Endothelial cell of umbilical vein (primary cell): ENCODE data around the gene PRDM8. TPM values are rescaled to one million over a fixed set of nuclear protein-coding genes. Genes with fewer than 3 reads are reported as not detected.
A peak's percentile ranks its signal among the peaks of the same experiment; 100 is the strongest.

ENCODE experiments used
- BruUV-seq: library from RNA; stranded (reverse); fragments of 400-500 nt; replicated peaks from 2 replicates; lab custom pipeline; 2021; lab: Mats Ljungman, UMichigan
- CTCF ChIA-PET: fragments of 300-600, 350-600 bp; sonication (Branson Sonifier 250); formaldehyde crosslinking; loops from one replicate; lab custom pipeline; 2021; ENCODE audit warnings: antibody characterized with exemption, inconsistent platforms; lab: Charles Lee
- POLR2A ChIA-PET: fragments of 300-600, 350-600 bp; sonication (Branson Sonifier 250); formaldehyde crosslinking; loops from one replicate; lab custom pipeline; 2021; ENCODE audit warnings: antibody characterized with exemption, inconsistent platforms; lab: Charles Lee
- DNase-seq: peaks from one replicate; pipeline ENCODE4 v3.0.0-alpha.2; 2011; ENCODE audit warnings: low read depth, low spot score
- FAIRE-seq: peaks from 2 replicates; lab custom pipeline; 2011; peaks lifted over from hg19 to GRCh38; lab: Jason Lieb, UNC
- H2AFZ ChIP-seq: 2 replicates; pipeline ENCODE4 v1.6.0; 2012; ENCODE audit warnings: low read depth, low read length, control low read depth, inconsistent platforms
- H3K27ac ChIP-seq: 2 replicates; pipeline ENCODE4 v1.5.1; 2011; ENCODE audit warnings: low read depth, mild to moderate bottlenecking, control low read depth, low read length, moderate library complexity; ENCODE audit not compliant: insufficient read depth
- H3K27me3 ChIP-seq, 2 experiments: 2 replicates each; pipeline versions ENCODE4 v1.6.0 to v1.6.1; 2011; ENCODE audit warnings: low read length in 2 of 2, mixed read lengths in 1 of 2; ENCODE audit not compliant: control insufficient read depth in 2 of 2, insufficient read depth in 2 of 2
- H3K36me3 ChIP-seq, 2 experiments: 2 replicates in 1 of 2; 3 replicates in 1 of 2; pipeline ENCODE4 v1.5.1; 2011; ENCODE audit warnings: low read length in 2 of 2, mild to moderate bottlenecking in 1 of 2, moderate library complexity in 1 of 2; ENCODE audit not compliant: control insufficient read depth in 2 of 2, insufficient read depth in 2 of 2; ENCODE audit errors: extremely low read depth in 1 of 2
- H3K4me1 ChIP-seq: 3 replicates; pipeline ENCODE4 v1.5.1; 2011; ENCODE audit warnings: mild to moderate bottlenecking, low read length; ENCODE audit not compliant: control insufficient read depth, insufficient read depth; ENCODE audit errors: extremely low read depth
- H3K4me2 ChIP-seq: 2 replicates; pipeline ENCODE4 v1.6.1; 2011; ENCODE audit warnings: low read length, control low read depth, mixed read lengths; ENCODE audit not compliant: insufficient read depth
- H3K4me3 ChIP-seq, 3 experiments: fragments of 200-600 bp in 1 of 3; sonication (generic), shearing (Covaris generic) in 1 of 3; replicated peaks in 1 of 3; 2 replicates each; pipeline ENCODE4 v1.5.1; 2011 to 2016; ENCODE audit warnings: control low read depth in 3 of 3, low read length in 3 of 3, mild to moderate bottlenecking in 2 of 3, inconsistent platforms in 1 of 3, low read depth in 1 of 3, moderate library complexity in 1 of 3; ENCODE audit not compliant: insufficient read depth in 1 of 3
- H3K79me2 ChIP-seq: 2 replicates; pipeline ENCODE4 v1.6.0; 2012; ENCODE audit warnings: low read length, inconsistent platforms; ENCODE audit not compliant: control insufficient read depth, insufficient read depth
- H3K9ac ChIP-seq: replicated peaks from 2 replicates; pipeline ENCODE3; 2011; ENCODE audit warnings: low read length, control low read depth; ENCODE audit not compliant: insufficient read depth; ENCODE audit errors: extremely low read depth
- H3K9me1 ChIP-seq: replicated peaks from 3 replicates; pipeline ENCODE4 v1.6.0; 2011; ENCODE audit warnings: mild to moderate bottlenecking, low read length; ENCODE audit not compliant: control insufficient read depth, insufficient read depth; ENCODE audit errors: extremely low read depth
- H3K9me3 ChIP-seq: replicated peaks from 2 replicates; pipeline ENCODE4 v1.5.1; 2012; ENCODE audit warnings: low read length, inconsistent platforms; ENCODE audit not compliant: control insufficient read depth, insufficient read depth
- H4K20me1 ChIP-seq: replicated peaks from 2 replicates; pipeline ENCODE3; 2011; ENCODE audit warnings: mild to moderate bottlenecking, low read length; ENCODE audit not compliant: control insufficient read depth, insufficient read depth; ENCODE audit errors: extremely low read depth
- CTCF ChIP-seq, 2 donors: IDR thresholded peaks; 1 replicate in 1 of 2; 2 replicates in 1 of 2; pipeline ENCODE4 v1.5.1; 2011; ENCODE audit warnings: low read length in 2 of 2, mild to moderate bottlenecking in 2 of 2, moderate library complexity in 2 of 2, control low read depth in 1 of 2, inconsistent platforms in 1 of 2, low read depth in 1 of 2; ENCODE audit not compliant: insufficient read depth in 1 of 2; ENCODE audit errors: extremely low read depth in 1 of 2
- EZH2 ChIP-seq: IDR thresholded peaks from 2 replicates; pipeline ENCODE4 v1.6.1; 2012; ENCODE audit warnings: borderline replicate concordance, low read depth, mild to moderate bottlenecking, moderate library complexity, low read length, inconsistent platforms; ENCODE audit not compliant: severe bottlenecking
- FOS ChIP-seq: IDR thresholded peaks from 2 replicates; pipeline ENCODE4 v1.6.1; 2011; ENCODE audit warnings: mild to moderate bottlenecking, low read length, moderate library complexity, borderline replicate concordance; ENCODE audit not compliant: insufficient read depth
- GATA2 ChIP-seq: IDR thresholded peaks from 2 replicates; pipeline ENCODE4 v1.7.0; 2011; ENCODE audit warnings: low read depth, mild to moderate bottlenecking, moderate library complexity, mixed read lengths, low read length; ENCODE audit not compliant: insufficient read length, insufficient read depth
- JUN ChIP-seq: IDR thresholded peaks from 2 replicates; pipeline ENCODE4 v1.6.1; 2011; ENCODE audit warnings: borderline replicate concordance, low read depth; ENCODE audit not compliant: insufficient read length, insufficient read depth
- MAX ChIP-seq: IDR thresholded peaks from 2 replicates; pipeline ENCODE4 v1.6.1; 2011; ENCODE audit not compliant: insufficient read depth, insufficient read length
- MYC ChIP-seq: IDR thresholded peaks from one replicate; pipeline ENCODE4 v1.6.1; 2011; ENCODE audit warnings: mild to moderate bottlenecking, low read depth, low read length
- POLR2A ChIP-seq: IDR thresholded peaks from 2 replicates; pipeline ENCODE4 v1.6.1; 2012; ENCODE audit warnings: low read depth, mild to moderate bottlenecking, control low read depth, low read length
- POLR2AphosphoS5 ChIP-seq: IDR thresholded peaks from 2 replicates; pipeline ENCODE4 v1.6.1; 2012; ENCODE audit warnings: low read depth, mild to moderate bottlenecking, control low read depth, low read length, moderate library complexity; ENCODE audit not compliant: insufficient read depth
- dilution Hi-C: fragments of 300-500 bp; cut with MboI; formaldehyde crosslinking; loops from one replicate; pipeline ENCODE4 v1.15.0; 2019; ENCODE audit warnings: low sequenced_read_pairs; ENCODE audit not compliant: extremely low pct_ligation_motif_present
- intact Hi-C: fragments of 100-400 bp; cut with micrococcal nuclease; formaldehyde crosslinking; loops from one replicate; pipeline ENCODE4 v1.10.0; 2022
- polyA plus RNA-seq, 4 experiments: library from polyadenylated mRNA; depleted of rRNA in 3 of 4; stranded (reverse) in 3 of 4; unstranded in 1 of 4; fragments of >200 nt; gene quantifications; 2 replicates each; pipeline versions ENCODE4 v1.2.1 to v1.2.3, GENCODE V29; 2011 to 2012; ENCODE audit warnings: missing spikeins in 1 of 4
- total RNA-seq: library from RNA; stranded (reverse); gene quantifications from 2 replicates; pipeline ENCODE4 v1.2.3, GENCODE V29; 2021

The PRDM8 gene
- total and polyA plus RNA-seq, 2 donors (not counting 3 experiments of a cell fraction or from before 2014, with no cell fraction given), result 0.28 to 0.82 TPM

DNA sequence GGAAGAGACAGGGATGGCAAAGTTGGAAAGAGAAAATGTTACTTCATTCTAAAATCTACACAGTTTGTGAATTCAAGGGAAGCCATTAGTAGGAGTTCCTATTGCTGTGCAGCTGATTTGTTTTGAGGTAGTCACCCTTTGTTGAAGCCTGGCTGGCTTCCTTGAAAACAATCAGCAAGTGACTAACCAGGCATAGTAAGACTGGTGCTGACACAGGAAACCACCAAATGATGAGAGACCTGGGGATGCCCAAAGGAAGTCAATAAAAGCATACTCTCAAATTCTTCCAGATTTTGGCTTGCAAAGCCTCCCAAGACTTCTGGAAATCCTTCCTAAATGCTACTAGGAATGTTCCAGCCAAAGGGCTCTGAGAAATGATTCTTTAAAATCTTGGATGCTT lies 23.9 kb upstream of the PRDM8 start:
- DNase-seq, result peak; percentile 76
- no TSS peak for BruUV-seq
- H3K4me1 ChIP-seq, result peaks cover 13% of the 10 kb centered on the region
- peak; percentile 96 for FAIRE-seq
- H3K9me3 ChIP-seq, result no peaks in the 10 kb centered on the region
- no peaks in the 10 kb centered on the region for H4K20me1 ChIP-seq
- no peaks in the 10 kb centered on the region for H3K9me1 ChIP-seq
- H3K27me3 ChIP-seq, result no peaks in the 10 kb centered on the region
- H3K27ac ChIP-seq, result peak overlapping the region; percentile 48
- ChIA-PET CTCF (interaction anchor here (0.9 to 4.0 kb wide), 5 partner anchors 10 to 46 kb away, joined by 3 to 24 read pairs (median 5); no protein-coding TSS in a partner anchor), POLR2A (no interaction called here)
- H3K79me2 ChIP-seq, result no peaks in the 10 kb centered on the region
- dilution Hi-C loops (no loop called here), intact Hi-C loops (no loop called here)
- H3K9ac ChIP-seq, result no peak overlapping the region
- H3K4me3 ChIP-seq, result no peak overlapping the region
- peak overlapping the region; percentile 35 for H3K4me2 ChIP-seq
- TF ChIP-seq CTCF (IDR thresholded peaks at IDR 0.05; ENCODE audit: extremely low read depth in 1 of 2, insufficient read depth in 1 of 2, low read depth in 1 of 2, low read length in 2 of 2) (no peak), POLR2AphosphoS5 (peak; percentile 54), GATA2 (no peak), JUN (peak; percentile 10), FOS (peak; percentile 77)
- peak overlapping the region; percentile 66 for H2AFZ ChIP-seq
- H3K36me3 ChIP-seq, result no peaks in the 10 kb centered on the region

- Histone ChIP-seq H3K36me3 (no peaks in the 10 kb centered on the region), H3K27me3 (no peaks in the 10 kb centered on the region), H3K4me1 (peaks cover 13% of the 10 kb centered on the region), H3K9ac (no peak overlapping the region), H2AFZ (peak overlapping the region; percentile 54), H3K9me3 (no peaks in the 10 kb centered on the region), H3K4me3 (no peak overlapping the region), H3K9me1 (no peaks in the 10 kb centered on the region), H3K4me2 (peak overlapping the region; percentile 35), H4K20me1 (no peaks in the 10 kb centered on the region), H3K27ac (peak overlapping the region; percentile 48), H3K79me2 (no peaks in the 10 kb centered on the region)
- TF ChIP-seq MYC, result no peak
- TF ChIP-seq FOS, result no peak
- no peak for TF ChIP-seq CTCF (IDR thresholded peaks at IDR 0.05; ENCODE audit: extremely low read depth in 1 of 2, insufficient read depth in 1 of 2, low read depth in 1 of 2, low read length in 2 of 2)
- TF ChIP-seq JUN, result no peak
- no peak for TF ChIP-seq POLR2A
- TF ChIP-seq POLR2AphosphoS5, result no peak
- no peak for TF ChIP-seq EZH2
- no peak for TF ChIP-seq MAX
- dilution Hi-C loops (no loop called here), intact Hi-C loops (no loop called here)
- CTCF ChIA-PET, result interaction anchor here (1.6 to 4.0 kb wide), 3 partner anchors 9 to 28 kb away, joined by 5 to 24 read pairs (median 5); no protein-coding TSS in a partner anchor
- no TSS peak for BruUV-seq
- peak; percentile 60 for FAIRE-seq
- no peak for DNase-seq
- POLR2A ChIA-PET, result no interaction called here
These were observed 23.5 kb upstream of the PRDM8 start for GRCh38 chr4:80173841-80174240.
